IMR-90 (cell line): ENCODE measurements around the gene UBE3A.

Source experiments
- CTCF ChIP-seq: conservative IDR thresholded peaks from 2 replicates; pipeline ENCODE4 v1.5.1; 2012; ENCODE audit warnings: mild to moderate bottlenecking, low read depth, low read length, improper control_type of control experiment
- POLR2A ChIP-seq: IDR thresholded peaks from 2 replicates; pipeline ENCODE4 v1.6.1; 2012; ENCODE audit warnings: mild to moderate bottlenecking, low read depth, low read length
- USF2 ChIP-seq: fragments of 150-350 bp; IDR thresholded peaks from 2 replicates; pipeline ENCODE4 v1.6.1; 2017; ENCODE audit warnings: mild to moderate bottlenecking, antibody characterized with exemption, low read length, low read depth

GRCh38 chr15:25372298-25372697 is 66.5 kb downstream of the UBE3A start:
- no peak for TF ChIP-seq USF2
- TF ChIP-seq CTCF: no peak
- TF ChIP-seq POLR2A: no peak
